HL-60/S4 (cell line): Measurements from ENCODE around the gene EDEM2.
"Not testable (repeated sequence)": the region's sequence is repeated elsewhere in the genome, so short reads cannot be mapped to it uniquely, and the experiment has no call there.

Experiments used
- in situ Hi-C: fragments of 300-500 bp; cut with MboI; formaldehyde crosslinking; loops from 2 replicates; pipeline ENCODE4 v1.14.3; 2022; ENCODE audit warnings: low sequenced_read_pairs

EDEM2 gene

DNA sequence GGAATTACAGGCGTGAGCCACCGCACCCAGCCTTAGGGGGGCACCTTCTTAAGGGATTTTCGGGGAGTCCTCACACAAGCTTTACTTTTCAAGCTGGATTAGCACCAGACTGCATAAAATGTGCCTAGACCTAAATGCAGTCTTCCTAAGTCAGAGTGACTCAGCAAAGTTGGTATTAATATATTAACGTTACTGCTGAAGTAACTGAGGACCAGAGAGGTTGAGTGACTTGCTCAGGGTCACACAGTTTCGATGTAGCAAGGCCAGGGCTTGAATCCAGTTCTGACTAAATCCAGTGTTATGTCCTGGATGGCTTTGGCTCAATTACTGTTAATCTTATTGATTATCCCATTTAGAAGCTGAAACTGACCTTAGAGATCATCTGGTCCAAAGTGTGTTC lies 13.4 kb downstream of the EDEM2 start:
- in situ Hi-C loops: loop anchor here (10.0 kb wide), 1 partner anchor 61 kb away; no protein-coding TSS in a partner anchor

DNA sequence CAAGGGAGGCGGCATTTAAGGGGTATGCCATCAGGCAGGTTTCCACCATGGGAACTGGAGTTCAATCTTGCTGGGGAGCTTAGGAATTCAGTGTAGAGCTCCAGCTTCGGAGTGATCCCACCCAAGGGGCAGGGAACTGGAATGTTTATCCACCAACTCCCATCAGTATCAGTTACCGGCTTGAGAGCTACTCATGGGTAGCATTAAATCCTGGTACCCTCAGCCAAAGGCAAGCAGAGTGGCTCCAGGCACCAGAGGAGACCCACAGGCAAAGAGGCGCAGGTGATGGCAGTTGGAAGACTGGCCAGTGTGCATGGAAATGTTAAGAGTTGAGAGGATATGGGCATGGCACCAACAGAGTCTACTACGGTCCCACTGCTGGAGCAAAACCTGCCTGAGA lies 14.1 kb downstream of the EDEM2 start:
- in situ Hi-C loops: loop anchor here (10.0 kb wide), 1 partner anchor 62 kb away; no protein-coding TSS in a partner anchor

DNA sequence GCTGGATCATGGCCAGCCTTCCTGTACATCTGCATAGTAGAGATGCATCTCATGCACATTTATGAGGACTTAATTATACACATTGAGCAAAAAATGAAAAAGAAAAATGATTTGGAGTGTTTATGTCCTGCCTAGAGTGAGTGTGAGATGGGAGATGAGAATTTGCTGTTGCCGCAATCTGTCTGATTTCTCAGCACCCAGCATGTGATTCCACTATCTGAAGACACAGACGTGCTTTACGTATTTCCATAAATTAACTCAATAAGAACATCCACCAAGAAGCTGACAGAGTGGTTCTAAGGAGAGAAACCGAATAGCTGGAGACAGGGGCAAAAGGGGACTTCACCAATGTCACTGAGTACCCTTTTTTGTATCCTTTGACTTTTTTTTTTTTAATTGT lies 15.2 kb downstream of the EDEM2 start:
- in situ Hi-C loops: loop anchor here (10.0 kb wide), 1 partner anchor 63 kb away; no protein-coding TSS in a partner anchor

DNA sequence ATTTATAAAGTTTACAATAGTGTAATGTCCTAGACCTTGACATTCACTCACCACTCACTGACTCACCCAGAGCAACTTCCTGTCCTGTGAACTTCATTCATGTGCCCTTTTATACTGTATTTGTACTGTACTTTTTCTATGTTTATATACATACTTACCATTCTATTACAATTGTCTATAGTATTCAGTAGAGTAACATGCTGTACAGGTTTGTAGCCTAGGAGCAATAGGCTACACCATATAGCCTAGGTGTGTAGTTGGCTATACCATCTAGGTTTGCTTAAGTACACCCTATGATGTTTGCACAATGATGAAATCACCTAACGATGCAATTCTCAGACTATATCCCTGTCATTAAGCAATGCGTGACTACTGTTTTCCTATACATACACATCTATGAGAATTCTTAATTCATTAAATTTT lies 17.5 kb downstream of the EDEM2 start:
- in situ Hi-C loops: loop anchor here (10.0 kb wide), 1 partner anchor 65 kb away; no protein-coding TSS in a partner anchor

DNA sequence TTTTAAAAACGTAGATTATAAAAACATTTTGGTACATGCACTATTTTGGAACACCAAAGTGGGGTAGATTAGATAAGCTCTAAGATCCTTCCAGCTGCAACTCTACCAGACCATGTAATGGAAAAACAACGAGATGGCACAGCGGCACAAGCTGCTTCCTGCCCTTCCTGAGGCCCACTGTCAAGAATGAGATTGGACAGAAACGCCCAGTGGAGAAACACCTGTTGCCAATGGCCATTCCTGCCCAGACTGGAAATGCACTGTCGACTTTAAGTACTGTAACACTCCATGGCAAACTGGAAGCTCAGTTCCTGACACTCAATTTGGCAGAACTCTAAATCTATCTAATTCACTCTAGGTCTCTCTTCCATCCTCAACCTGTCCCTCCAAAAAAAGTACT lies 21.4 kb downstream of the EDEM2 start:
- in situ Hi-C loops: no loop called here

DNA sequence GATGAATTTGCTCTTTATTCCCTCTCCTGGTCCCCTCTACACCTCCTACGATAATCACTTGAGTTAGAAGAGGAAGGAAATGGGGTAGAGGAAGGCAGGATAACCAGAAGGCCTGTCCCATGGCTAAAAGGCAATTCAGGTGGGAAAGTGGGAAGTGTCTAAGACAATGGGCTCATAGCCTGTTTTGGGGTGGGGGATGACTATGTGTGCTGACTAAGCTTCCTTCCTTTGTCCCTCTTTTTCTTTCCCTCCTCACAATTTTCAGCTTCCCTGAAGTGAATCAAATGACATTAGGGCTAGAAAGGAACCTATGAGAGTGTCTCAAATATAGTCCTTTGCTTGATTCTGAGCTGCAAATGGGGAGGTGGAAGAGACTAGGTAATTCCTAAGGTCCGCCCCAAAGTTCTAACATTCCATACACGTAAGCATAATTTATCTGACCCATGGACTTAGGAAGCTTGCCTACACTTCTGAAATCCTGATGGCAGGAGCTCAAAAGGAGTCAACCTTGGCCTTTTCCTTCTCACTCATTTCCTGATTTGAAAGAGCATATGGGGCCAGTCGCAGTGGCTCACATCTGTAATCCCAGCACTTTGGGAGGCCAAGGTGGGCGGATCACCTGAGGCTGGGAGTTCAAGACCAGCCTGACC lies 24.3 kb downstream of the EDEM2 start:
- in situ Hi-C loops: no loop called here

DNA sequence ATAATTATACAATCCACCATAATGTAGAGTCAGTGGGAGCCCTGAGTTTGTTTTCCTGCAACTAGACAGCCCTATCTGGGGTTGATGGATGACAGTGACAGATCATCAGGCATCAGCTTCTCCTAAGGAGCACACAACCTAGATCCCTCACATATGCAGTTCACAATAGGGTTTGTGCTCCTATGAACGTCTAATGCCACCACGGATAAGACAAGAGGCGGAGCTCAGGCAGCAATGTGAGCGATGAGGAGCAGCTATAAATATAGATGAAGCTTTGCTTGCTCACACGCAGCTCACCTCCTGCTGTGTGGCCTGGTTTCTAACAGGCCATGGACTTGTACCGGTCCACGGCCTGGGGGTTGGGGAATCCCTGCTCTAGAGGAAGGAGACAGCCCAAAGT lies 25.9 kb downstream of the EDEM2 start:
- in situ Hi-C loops: no loop called here

DNA sequence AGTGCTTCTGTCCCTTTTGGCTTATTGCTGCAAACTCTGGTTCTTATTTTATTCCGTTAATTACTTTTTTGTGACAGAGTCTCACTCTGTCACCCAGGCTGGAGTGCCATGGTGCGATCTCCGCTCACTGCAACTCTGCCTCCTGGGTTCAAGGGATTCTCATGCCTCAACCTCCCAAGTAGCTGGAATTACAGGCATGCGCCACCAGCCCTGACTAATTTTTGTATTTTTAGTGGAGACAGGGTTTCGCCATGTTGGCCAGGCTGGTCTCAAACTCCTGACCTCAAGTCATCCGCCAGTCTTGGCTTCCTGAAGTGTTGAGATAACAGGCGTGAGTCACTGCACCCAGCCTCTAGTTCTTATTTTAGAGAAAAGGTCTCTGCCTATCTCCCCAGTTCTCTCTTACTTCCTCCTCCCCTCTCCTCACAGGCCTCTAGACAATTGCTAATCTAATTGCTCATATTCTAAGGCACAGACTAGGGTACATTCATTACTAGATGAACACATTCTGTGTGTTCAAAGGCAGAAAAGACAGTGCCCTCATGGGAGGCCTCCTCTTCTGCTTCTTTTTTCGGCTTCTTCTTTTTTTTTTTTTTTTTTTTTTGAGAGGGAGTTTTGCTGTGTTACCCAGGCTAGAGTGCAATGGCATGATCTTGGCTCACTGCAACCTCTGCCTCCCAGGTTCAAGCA lies 27.0 kb downstream of the EDEM2 start:
- in situ Hi-C loops: no loop called here

DNA sequence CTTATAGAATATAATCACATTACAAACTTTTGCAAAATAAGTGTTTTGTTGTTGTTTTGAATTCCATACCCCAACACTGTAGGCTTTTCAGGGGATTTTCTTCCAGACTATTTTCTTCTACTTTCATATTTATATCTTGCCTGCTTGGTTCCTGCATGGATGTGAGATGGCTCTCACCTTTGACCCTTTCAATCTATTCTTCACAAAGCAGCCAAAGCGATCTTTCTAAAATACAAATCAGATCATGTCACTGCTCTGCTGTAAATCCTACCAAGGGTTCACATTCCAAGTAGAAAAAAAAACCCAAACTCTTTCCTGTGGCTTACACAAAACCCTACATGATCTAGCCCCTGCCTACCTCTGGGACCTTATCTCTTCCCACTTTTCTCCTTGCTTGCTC lies 29.5 kb downstream of the EDEM2 start:
- in situ Hi-C loops: no loop called here

DNA sequence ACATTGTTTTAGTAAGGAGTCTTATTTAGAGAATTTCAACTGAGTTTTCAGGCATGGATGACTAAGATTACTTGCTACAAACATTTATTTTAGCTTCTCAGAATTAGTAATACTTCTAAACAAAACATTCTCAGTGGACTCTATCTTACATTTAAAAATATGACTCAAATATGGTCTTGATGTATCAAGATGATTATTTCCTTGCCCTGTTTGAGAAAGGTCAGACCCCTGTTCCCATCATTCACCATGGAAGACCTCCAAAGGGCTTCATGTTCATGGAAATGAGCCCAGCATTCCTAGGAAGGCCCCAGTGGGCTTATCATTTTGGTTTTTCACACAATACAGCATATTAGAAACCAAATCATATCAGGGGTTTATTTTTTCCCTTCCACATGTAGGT lies 29.9 kb downstream of the EDEM2 start:
- in situ Hi-C loops: no loop called here

DNA sequence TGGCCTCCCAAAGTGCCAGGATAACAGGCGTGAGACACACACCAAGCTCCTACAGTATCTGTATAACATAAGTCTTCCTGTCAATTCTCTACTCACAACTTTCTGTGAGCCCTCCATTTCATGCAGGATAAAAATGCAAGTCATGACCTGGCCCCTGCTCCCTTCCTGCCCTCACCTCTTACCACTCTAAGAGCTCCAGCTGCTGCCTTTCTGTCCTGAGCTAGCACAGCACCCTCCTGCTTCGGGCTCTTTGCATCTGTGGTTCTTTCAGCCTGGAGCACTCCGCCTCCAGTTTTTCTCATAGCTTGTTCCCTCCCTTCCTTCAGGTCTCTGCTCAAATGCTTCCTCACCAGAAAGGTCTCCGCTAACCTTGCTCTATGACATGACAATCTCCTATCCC lies 30.9 kb downstream of the EDEM2 start:
- in situ Hi-C loops: no loop called here

DNA sequence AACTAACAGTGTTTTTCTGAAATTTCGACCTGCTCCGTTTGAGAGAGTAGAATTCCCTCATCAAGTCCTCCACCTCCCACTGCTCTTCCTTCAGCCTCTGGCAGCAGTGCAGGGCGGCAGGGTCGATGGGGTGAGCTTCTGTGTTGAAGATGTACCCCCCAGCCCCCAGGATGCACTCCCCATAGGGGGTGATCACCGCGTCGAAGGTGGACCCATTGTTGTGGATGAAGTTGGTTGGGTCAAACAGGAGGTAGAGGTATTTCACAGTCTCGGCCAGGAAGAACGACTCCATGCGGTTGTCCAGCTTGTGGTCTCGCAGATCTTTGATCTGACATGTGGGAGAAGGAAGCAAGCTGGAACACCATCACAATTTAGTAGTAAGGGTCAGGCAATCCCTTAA lies 31.5 kb downstream of the EDEM2 start:
- in situ Hi-C loops: no loop called here

DNA sequence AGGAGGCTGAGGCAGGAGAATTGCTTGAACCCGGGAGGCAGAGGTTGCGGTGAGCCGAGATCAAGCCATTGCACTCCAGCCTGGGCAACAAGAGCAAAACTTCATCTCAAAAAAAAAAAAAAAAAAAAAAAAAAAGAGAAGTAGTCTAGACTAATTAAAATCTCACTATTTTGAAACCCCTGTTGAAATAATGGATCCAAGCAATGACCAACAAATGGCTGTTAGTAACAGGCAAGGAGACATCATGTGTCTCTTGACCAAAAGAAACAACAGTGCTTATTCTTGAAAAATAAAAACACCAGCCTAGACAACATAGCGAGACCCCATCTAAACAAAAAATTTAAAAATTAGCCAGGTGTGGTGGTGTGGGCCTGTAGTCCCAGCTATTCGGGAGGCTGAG lies 34.9 kb downstream of the EDEM2 start:
- in situ Hi-C loops: not testable (repeated sequence)

DNA sequence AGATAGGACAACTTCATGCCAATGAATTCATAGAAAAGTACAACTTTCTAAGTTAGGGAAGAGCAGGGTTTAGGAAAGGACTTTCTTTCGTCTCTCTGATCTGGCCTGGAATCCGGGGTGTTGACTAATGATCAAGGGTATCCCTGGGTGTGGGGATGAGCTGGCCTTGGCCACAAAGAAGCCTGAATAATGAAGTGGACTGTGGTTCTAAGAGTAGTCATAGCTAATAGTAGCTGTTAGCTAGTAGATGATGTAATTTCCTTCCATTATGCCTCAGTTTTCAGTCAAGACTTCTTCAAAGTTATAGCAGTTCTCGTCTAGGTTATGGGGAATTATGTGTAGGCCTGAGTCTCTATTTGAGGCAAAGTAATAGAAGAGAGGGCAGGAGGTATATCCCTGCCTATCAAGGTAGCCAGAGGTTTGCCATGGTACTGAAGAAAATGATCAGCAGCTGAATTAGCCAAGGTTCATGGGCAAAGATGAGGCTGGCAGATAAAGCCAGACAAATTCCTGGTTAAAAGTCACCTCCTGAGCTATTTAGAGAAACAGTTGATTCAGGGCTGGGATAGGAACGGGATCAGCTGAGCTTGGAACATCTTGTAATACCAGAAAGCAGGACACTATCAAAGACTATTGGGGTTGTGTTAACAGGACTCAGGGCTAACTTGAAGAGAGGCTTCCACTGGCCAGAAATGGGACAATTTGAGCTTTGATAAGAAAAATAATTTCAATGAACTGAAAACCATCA lies 35.8 kb downstream of the EDEM2 start:
- in situ Hi-C loops: no loop called here

DNA sequence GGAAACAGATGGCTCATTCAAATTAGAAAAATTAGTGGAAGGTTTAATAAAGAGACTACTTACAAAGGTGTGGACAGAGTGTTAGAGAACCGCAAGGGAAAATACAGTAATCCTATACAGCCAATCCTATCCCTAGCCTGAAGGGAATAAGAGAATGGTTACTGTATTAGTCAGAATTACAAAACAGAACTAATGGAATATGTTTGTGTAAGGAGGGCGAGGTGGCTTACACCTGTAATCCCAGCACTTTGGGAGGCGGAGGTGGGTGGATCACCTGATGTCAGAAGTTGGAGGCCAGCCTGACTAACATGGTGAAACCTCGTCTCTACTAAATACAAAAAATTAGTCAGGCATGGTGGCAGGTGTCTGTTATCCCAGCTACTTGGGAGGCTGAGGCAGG lies 38.2 kb downstream of the EDEM2 start:
- in situ Hi-C loops: no loop called here

DNA sequence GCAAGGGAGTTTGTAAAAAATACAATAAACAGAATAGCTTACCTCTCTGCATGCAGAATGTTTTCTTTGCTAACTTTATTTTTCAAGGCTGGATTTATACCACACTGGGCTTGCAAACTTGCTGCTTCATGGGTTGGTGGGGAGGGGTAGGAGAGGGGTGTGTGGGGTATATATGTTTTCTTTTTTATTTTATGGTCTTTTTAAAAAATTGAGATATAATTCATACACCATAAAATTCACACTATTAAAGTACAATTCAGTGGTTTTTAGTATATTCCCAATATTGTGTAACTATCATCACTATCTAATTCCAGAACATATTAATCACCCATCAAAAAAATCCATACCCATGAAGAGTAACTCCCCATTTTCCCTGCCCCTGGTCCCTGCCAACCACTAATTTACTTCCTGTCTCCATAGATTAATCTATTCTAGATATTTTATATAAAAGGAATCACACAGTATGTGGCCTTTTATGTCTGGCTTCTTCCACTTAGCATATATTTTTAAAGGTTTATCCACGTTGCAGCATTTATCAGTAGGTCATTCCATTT lies 40.2 kb downstream of the EDEM2 start:
- in situ Hi-C loops: no loop called here

DNA sequence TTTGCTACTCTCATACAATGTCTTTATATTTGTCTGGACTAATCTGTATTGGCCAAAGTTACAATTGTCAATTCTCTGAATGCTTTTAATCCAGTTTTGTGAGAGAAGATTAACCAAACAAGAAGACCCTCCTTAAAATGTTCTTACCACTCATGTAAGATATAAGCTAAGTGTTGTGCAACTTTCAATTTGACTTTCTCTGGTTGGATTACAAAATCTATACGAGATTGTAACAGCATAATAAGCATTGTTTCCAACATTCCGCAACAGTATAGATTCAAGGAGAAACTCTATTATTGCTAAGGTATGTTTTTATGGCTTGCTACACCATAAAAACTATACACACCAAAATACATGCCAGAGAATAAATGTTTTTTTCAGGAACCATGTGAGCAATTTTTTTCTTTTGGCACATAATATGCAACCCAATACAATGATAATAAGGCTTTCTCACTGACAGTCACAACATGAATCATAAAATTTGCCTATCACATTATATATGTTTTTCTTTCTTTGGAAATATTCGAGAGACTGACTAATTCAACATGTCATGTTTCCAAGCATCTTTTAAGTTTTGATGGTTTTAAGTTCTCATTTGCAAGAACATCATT lies 42.3 kb downstream of the EDEM2 start:
- in situ Hi-C loops: no loop called here

DNA sequence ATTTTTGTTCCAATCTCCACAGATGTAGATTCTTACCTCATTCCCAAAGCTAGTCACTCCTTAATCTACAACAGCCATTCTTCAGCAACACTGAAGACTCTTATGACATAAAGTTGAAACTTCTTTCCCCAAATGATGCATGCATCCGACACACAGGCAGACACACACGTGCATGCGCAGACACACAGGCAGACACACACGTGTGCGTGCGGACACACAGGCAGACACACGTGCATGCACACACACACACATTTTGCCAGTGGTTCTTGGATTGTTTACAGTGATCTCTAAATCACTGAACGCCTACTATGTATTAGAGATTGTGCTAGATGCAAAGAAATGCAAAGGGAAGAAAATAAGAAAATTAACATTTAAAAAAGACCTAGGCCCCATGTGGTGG lies 45.5 kb downstream of the EDEM2 start:
- in situ Hi-C loops: no loop called here

DNA sequence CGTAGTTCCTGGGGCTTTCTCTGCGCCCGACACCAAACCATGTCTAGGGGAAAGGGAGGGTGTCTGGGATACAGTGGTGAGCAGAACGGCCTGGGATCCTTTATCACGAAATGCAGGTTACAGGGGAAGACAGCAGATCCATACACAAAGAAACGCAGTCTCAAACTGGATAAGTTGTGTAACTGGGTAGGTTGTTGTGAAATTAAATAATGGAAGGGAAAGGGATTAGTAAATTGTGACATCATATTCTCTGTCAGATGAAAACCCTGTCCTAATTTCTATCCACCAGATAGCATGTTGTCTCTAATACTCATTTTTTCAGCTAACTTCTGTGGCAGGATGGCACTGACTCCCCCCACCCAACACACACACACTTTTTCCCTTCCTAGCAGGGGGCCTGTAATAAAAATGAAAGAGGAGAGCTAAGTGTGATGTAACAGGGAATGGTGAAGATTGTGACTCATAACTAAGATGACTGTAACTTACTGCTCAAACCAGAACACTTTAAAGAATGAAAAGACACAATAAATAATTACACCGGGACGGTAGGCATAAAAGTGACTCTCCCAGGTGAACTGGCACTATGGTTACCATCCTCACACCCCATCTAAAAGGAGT lies 53.8 kb downstream of the EDEM2 start:
- in situ Hi-C loops: loop anchor here (10.0 to 25.0 kb wide), 2 partner anchors 111 to 344 kb away; partner anchors contain the start of gene GDF5

DNA sequence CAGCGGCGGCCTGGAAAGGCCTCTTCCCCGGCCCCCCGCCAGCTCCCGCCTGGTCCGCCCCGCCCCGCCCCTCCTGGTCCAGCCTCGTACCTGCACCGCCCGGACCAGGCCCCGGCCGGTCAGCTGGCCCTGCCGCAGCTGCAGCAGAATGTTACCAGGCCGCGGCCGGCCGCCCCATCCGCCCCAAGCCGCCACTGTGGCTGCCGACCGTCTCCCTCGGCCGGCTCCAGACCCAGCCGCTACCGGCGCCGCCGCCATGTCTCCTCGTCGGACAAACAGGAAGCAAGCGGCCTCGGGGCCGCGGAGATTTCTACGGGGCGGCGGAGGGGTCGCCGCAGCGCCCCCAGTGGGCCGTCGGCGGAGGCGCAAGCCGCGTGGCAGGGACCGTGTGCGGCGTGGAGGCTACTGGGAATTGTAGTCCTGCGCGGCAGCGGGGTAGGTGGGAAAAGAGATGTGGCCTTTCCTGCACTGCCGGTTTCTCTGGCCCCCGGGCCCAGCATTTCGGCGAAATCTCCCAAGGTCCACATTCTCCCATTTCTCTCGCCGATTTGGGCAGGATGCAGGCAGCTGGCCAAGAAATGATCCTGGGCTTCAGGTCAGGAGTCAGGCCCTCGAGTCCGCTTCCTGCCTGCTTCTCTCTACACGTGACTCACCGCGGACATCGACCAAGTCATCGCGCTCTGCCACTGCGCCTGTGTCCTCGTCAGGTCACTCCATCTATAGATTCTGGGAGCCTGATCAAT lies 54.4 kb downstream of the EDEM2 start, which contains the start of gene TRPC4AP:
TRPC4AP (minus strand) TSS at position 284 of the 743 bp plus-strand sequence; CDS start at position 258, 26 bp downstream.
- in situ Hi-C loops: loop anchor here (10.0 to 25.0 kb wide), 2 partner anchors 112 to 345 kb away; partner anchors contain the start of gene GDF5
